Right lobe of liver (tissue), 4 donors: ENCODE results near the gene ETFDH.

Experiments
- CTCF ChIP-seq, 4 donors: fragments of 200-600 bp in 3 of 4; fragments of 450-650 bp in 1 of 4; IDR thresholded peaks; one replicate each; pipeline versions ENCODE4 v1.5.1 to v1.8.0; 2016 to 2022; ENCODE audit warnings: antibody characterized with exemption in 4 of 4, mild to moderate bottlenecking in 2 of 4
- POLR2A ChIP-seq: fragments of 450-650 bp; IDR thresholded peaks from one replicate; pipeline ENCODE4 v1.6.1; 2017; ENCODE audit warnings: antibody characterized with exemption, mild to moderate bottlenecking
- donor health status: DM: no; HTN: no; CAD: no.
- donor health status: DM: no; HTN: no; CAD: no.
- donor health status: DM: no; HTN: yes; CAD: no.

GRCh38 chr4:158715802-158716201 is 43.7 kb downstream of the ETFDH start:
- no peak for TF ChIP-seq CTCF (IDR thresholded peaks at IDR 0.05)
- TF ChIP-seq POLR2A = no peak
